ENCODE data around the gene GEMIN4. TPM values are rescaled to one million over a fixed set of nuclear protein-coding genes. Genes with fewer than 3 reads are reported as not detected.

GEMIN4 gene
- polyA plus RNA-seq, 1 of the 3 experiments (the other 2 are of a cell fraction): 12.5 TPM

GRCh38 chr17:795721-796120, 43.7 kb upstream of the GEMIN4 start (continued):
- TF ChIP-seq, protein P1, sequence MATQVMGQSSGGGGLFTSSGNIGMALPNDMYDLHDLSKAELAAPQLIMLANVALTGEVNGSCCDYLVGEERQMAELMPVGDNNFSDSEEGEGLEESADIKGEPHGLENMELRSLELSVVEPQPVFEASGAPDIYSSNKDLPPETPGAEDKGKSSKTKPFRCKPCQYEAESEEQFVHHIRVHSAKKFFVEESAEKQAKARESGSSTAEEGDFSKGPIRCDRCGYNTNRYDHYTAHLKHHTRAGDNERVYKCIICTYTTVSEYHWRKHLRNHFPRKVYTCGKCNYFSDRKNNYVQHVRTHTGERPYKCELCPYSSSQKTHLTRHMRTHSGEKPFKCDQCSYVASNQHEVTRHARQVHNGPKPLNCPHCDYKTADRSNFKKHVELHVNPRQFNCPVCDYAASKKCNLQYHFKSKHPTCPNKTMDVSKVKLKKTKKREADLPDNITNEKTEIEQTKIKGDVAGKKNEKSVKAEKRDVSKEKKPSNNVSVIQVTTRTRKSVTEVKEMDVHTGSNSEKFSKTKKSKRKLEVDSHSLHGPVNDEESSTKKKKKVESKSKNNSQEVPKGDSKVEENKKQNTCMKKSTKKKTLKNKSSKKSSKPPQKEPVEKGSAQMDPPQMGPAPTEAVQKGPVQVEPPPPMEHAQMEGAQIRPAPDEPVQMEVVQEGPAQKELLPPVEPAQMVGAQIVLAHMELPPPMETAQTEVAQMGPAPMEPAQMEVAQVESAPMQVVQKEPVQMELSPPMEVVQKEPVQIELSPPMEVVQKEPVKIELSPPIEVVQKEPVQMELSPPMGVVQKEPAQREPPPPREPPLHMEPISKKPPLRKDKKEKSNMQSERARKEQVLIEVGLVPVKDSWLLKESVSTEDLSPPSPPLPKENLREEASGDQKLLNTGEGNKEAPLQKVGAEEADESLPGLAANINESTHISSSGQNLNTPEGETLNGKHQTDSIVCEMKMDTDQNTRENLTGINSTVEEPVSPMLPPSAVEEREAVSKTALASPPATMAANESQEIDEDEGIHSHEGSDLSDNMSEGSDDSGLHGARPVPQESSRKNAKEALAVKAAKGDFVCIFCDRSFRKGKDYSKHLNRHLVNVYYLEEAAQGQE (IDR thresholded peaks at IDR 0.05; ENCODE audit: low read depth, low read length): no peak

DNA sequence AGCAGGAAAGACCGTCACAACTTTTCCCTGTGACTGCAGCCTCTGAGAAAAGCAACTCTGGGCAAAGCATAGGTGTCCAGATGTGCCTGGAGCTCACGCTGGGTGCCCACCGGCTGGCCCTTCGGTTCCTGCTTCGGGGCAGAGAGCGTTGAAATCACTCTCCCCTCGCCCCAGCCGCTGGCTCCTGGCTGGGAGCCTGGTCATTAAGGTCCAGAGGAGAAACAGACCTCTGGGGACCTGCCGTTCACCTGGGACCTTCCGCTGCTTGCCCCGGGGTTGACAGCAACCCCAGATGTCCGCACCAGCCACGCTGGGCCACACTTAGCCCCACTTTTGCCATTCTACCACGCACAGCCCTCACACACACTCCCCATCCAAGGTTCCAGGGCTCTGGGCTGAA, 43.2 kb upstream of the GEMIN4 start:
- no peak for DNase-seq
- Histone ChIP-seq H3K9ac (no peak overlapping the region), H2AFZ (ENCODE audit: low read depth) (no peak overlapping the region), H3K79me2 (ENCODE audit: insufficient read depth) (no peaks in the 10 kb centered on the region), H3K27me3 (ENCODE audit: insufficient read depth) (no peaks in the 10 kb centered on the region), H3F3A (replicated peaks; ENCODE audit: insufficient read depth) (no peaks in the 10 kb centered on the region), H3K27ac (ENCODE audit: low read depth in 2 of 2, low read length in 1 of 2) (peak overlapping the region in 1 of 2 experiments; percentile 7; a peak in 1 of 4 replicates), H3K4me2 (no peak overlapping the region), H3K36me3 (replicated peaks in 1 of 2; ENCODE audit: control insufficient read depth in 1 of 2, insufficient read depth in 2 of 2, low read length in 1 of 2) (peaks cover 0 to 19% of the 10 kb centered on the region in 2 experiments), H3K4me3 (ENCODE audit: low read depth in 2 of 2, low read length in 1 of 2) (no peak overlapping the region), H3K4me1 (ENCODE audit: control insufficient read depth in 1 of 2, insufficient read depth in 2 of 2, low read depth in 1 of 2, low read length in 1 of 2) (peaks cover 0 to 13% of the 10 kb centered on the region in 2 experiments; a peak in 1 of 4 replicates), H3K9me3 (no peaks in the 10 kb centered on the region), H3K9me2 (no peaks in the 10 kb centered on the region), H4K20me1 (ENCODE audit: insufficient read depth) (no peaks in the 10 kb centered on the region)
- ChIA-PET CTCF (interaction anchor here (0.7 to 9.2 kb wide), 20 partner anchors 9 to 261 kb away, joined by 3 to 155 read pairs (median 4); partner anchors contain the start of genes GLOD4, MRM3, NXN and TIMM22), POLR2A (interaction anchor here (0.5 to 1.5 kb wide), 4 partner anchors 184 to 484 kb away, joined by 3 to 4 read pairs (median 3); partner anchors contain the start of gene NXN)
- WGBS (ENCODE audit: low lambda C conversion rate): 79% methylated on average over 14 of the region's 14 CpGs
- TF ChIP-seq USF1 (IDR thresholded peaks at IDR 0.05; ENCODE audit: borderline replicate concordance, low read depth) (no peak), MEF2A (IDR thresholded peaks at IDR 0.05; ENCODE audit: borderline replicate concordance, low read depth) (no peak), FOXM1 (IDR thresholded peaks at IDR 0.05; ENCODE audit: low read depth) (no peak), EZH2phosphoT487 (IDR thresholded peaks at IDR 0.05; ENCODE audit: borderline replicate concordance, low read depth) (no peak), YY1 (IDR thresholded peaks at IDR 0.05; ENCODE audit: low read depth) (no peak), CHD2 (IDR thresholded peaks at IDR 0.05; ENCODE audit: low read length, partially characterized antibody) (no peak), NFIC (IDR thresholded peaks at IDR 0.05; ENCODE audit: borderline replicate concordance) (no peak), POLR2AphosphoS5 (IDR thresholded peaks at IDR 0.05; ENCODE audit: low read depth, low read length) (no peak), EP300 (IDR thresholded peaks at IDR 0.05; ENCODE audit: borderline replicate concordance in 1 of 2, low read depth in 1 of 2, low read length in 1 of 2) (no peak), GATA2 (CRISPR knock-in tag; IDR thresholded peaks at IDR 0.05) (no peak), JUND (IDR thresholded peaks at IDR 0.05) (no peak)
